ENCODE measurements around the gene INSIG1.

DNA sequence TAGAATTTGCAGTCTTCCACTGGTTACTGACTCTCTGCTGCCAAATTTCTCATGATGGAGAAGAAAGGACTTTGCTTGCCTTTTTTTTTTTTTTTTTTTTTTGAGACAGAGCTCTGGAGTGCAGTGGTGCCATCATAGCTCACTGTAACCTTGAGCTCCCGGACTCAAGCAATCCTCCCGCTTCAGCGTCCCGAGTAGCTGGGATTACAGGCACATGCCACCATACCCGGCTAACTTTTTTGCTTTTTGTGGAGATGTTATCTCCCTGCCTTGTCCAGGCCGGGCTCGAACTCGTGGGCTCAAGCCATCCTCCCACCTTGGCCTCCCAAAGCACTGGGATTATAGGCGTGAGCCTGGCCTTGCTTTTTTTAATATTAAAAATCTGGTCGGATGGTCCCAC is 6.2 kb downstream of the INSIG1 start:
- TF ChIP-seq ZNF211 (tag by site-specific recombination; IDR thresholded peaks at IDR 0.05; ENCODE audit: low read depth) (no peak), ZNF777 (tag by site-specific recombination; IDR thresholded peaks at IDR 0.05; ENCODE audit: borderline replicate concordance) (no peak)
- TF ChIP-seq, protein P1, sequence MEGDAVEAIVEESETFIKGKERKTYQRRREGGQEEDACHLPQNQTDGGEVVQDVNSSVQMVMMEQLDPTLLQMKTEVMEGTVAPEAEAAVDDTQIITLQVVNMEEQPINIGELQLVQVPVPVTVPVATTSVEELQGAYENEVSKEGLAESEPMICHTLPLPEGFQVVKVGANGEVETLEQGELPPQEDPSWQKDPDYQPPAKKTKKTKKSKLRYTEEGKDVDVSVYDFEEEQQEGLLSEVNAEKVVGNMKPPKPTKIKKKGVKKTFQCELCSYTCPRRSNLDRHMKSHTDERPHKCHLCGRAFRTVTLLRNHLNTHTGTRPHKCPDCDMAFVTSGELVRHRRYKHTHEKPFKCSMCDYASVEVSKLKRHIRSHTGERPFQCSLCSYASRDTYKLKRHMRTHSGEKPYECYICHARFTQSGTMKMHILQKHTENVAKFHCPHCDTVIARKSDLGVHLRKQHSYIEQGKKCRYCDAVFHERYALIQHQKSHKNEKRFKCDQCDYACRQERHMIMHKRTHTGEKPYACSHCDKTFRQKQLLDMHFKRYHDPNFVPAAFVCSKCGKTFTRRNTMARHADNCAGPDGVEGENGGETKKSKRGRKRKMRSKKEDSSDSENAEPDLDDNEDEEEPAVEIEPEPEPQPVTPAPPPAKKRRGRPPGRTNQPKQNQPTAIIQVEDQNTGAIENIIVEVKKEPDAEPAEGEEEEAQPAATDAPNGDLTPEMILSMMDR (tag by site-specific recombination; IDR thresholded peaks at IDR 0.05) = no peak
